D721Med (cell line): ENCODE measurements around the gene PRKAR1B.

ENCODE experiments used
- DNase-seq: peaks from one replicate; pipeline ENCODE4 v3.0.0; 2011; ENCODE audit warnings: low spot score; ENCODE audit not compliant: insufficient read length
- FAIRE-seq: peaks from 2 replicates; lab custom pipeline; 2011; peaks lifted over from hg19 to GRCh38; lab: Jason Lieb, UNC
- CTCF ChIP-seq: IDR thresholded peaks from 2 replicates; pipeline ENCODE4 v1.5.1; 2012; ENCODE audit warnings: mild to moderate bottlenecking, control low read depth; ENCODE audit not compliant: insufficient read depth; ENCODE audit errors: missing control alignments

PRKAR1B gene

GRCh38 chr7:610531-611280, 116.4 kb downstream of the PRKAR1B start:
- no peak for DNase-seq
- FAIRE-seq, result no peak
- no peak for TF ChIP-seq CTCF

- no peak for TF ChIP-seq CTCF
- FAIRE-seq (no peak), DNase-seq (no peak)
Measured at GRCh38 chr7:610141-610530, 116.9 kb downstream of the PRKAR1B start.

- DNase-seq, result no peak
- no peak for FAIRE-seq
- no peak for TF ChIP-seq CTCF
Measured at GRCh38 chr7:609365-609764, 117.7 kb downstream of the PRKAR1B start.

GRCh38 chr7:608954-609353, 118.1 kb downstream of the PRKAR1B start:
- TF ChIP-seq CTCF, result no peak
- DNase-seq (no peak), FAIRE-seq (no peak)

GRCh38 chr7:608361-608760, 118.7 kb downstream of the PRKAR1B start:
- no peak for TF ChIP-seq CTCF
- no peak for DNase-seq
- no peak for FAIRE-seq

- DNase-seq, result no peak
- FAIRE-seq, result no peak
- no peak for TF ChIP-seq CTCF
Measured at GRCh38 chr7:607938-608337, 119.1 kb downstream of the PRKAR1B start.

GRCh38 chr7:605661-606450, 121.2 kb downstream of the PRKAR1B start:
- DNase-seq, result no peak

More at GRCh38 chr7:605661-606450, 121.2 kb downstream of the PRKAR1B start:
- no peak for TF ChIP-seq CTCF
- no peak for FAIRE-seq
